Measurements from ENCODE around the gene ABCG1. TPM values are rescaled to one million over a fixed set of nuclear protein-coding genes. Genes with fewer than 3 reads are reported as not detected.

Gene ABCG1
- total RNA-seq, 1 donor from 2014 or later, result 138 TPM

- DNase-seq (ENCODE audit: low read depth) (no peak), FAIRE-seq (no peak)
- Histone ChIP-seq H3K36me3 (ENCODE audit: control insufficient read depth, insufficient read depth, low read length) (no peaks in the 10 kb centered on the region), H3K27me3 (ENCODE audit: control insufficient read depth, insufficient read depth, low read length) (no peaks in the 10 kb centered on the region), H3K4me3 (ENCODE audit: low read depth, low read length) (no peak overlapping the region)
- TF ChIP-seq, protein P1, sequence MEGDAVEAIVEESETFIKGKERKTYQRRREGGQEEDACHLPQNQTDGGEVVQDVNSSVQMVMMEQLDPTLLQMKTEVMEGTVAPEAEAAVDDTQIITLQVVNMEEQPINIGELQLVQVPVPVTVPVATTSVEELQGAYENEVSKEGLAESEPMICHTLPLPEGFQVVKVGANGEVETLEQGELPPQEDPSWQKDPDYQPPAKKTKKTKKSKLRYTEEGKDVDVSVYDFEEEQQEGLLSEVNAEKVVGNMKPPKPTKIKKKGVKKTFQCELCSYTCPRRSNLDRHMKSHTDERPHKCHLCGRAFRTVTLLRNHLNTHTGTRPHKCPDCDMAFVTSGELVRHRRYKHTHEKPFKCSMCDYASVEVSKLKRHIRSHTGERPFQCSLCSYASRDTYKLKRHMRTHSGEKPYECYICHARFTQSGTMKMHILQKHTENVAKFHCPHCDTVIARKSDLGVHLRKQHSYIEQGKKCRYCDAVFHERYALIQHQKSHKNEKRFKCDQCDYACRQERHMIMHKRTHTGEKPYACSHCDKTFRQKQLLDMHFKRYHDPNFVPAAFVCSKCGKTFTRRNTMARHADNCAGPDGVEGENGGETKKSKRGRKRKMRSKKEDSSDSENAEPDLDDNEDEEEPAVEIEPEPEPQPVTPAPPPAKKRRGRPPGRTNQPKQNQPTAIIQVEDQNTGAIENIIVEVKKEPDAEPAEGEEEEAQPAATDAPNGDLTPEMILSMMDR (IDR thresholded peaks at IDR 0.05; ENCODE audit: insufficient read depth, low read length, severe bottlenecking), result no peak
Observed at GRCh38 chr21:42251654-42252324, 32.8 kb downstream of the ABCG1 start.

- Histone ChIP-seq H3K27me3 (ENCODE audit: control insufficient read depth, insufficient read depth, low read length) (no peaks in the 10 kb centered on the region), H3K36me3 (ENCODE audit: control insufficient read depth, insufficient read depth, low read length) (no peaks in the 10 kb centered on the region), H3K4me3 (ENCODE audit: low read depth, low read length) (no peak overlapping the region)
- DNase-seq (ENCODE audit: low read depth) (no peak), FAIRE-seq (no peak)
- TF ChIP-seq, protein P1 (IDR thresholded peaks at IDR 0.05; ENCODE audit: insufficient read depth, low read length, severe bottlenecking), result no peak
Observed at GRCh38 chr21:42252325-42252654, 33.4 kb downstream of the ABCG1 start.

DNA sequence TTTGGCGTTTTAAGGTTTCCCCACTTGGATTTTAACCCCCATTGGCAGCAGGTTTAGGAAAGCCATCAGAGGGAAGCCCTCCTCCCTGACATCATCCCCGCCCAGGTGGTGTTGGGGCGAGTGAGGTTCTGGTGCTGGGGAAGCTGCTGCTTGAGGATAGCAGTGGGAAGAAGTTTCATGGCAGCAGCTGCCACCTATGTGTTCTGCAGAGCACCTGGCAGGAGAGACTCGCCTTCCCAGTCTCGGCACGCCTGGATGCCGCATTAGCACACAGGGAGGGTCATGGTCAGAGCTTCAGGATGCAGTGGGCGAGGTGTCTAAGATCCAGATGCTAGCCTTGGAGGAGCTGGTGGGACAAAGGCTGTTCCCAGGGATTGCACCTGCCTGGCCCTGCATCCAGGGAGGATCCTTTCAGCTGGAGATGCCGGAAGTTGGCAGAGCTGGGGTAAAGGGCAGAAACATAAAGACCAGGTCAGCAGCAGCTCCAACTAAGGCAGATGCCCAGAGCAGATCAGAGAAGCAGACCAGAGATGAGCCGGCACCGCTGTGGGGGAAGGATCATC, 33.9 kb downstream of the ABCG1 start:
- H3K27me3 ChIP-seq (ENCODE audit: control insufficient read depth, insufficient read depth, low read length), result no peaks in the 10 kb centered on the region
- FAIRE-seq (no peak), DNase-seq (ENCODE audit: low read depth) (no peak)
- no peaks in the 10 kb centered on the region for H3K36me3 ChIP-seq (ENCODE audit: control insufficient read depth, insufficient read depth, low read length)
- H3K4me3 ChIP-seq (ENCODE audit: low read depth, low read length), result no peak overlapping the region
- TF ChIP-seq, protein P1 (IDR thresholded peaks at IDR 0.05; ENCODE audit: insufficient read depth, low read length, severe bottlenecking), result no peak

GRCh38 chr21:42253466-42253865, 34.5 kb downstream of the ABCG1 start:
- H3K4me3 ChIP-seq (ENCODE audit: low read depth, low read length), result no peak overlapping the region
- no peaks in the 10 kb centered on the region for H3K36me3 ChIP-seq (ENCODE audit: control insufficient read depth, insufficient read depth, low read length)
- DNase-seq (ENCODE audit: low read depth) (no peak), FAIRE-seq (no peak)
- TF ChIP-seq, protein P1 (IDR thresholded peaks at IDR 0.05; ENCODE audit: insufficient read depth, low read length, severe bottlenecking), result no peak
- H3K27me3 ChIP-seq (ENCODE audit: control insufficient read depth, insufficient read depth, low read length), result no peaks in the 10 kb centered on the region

DNA sequence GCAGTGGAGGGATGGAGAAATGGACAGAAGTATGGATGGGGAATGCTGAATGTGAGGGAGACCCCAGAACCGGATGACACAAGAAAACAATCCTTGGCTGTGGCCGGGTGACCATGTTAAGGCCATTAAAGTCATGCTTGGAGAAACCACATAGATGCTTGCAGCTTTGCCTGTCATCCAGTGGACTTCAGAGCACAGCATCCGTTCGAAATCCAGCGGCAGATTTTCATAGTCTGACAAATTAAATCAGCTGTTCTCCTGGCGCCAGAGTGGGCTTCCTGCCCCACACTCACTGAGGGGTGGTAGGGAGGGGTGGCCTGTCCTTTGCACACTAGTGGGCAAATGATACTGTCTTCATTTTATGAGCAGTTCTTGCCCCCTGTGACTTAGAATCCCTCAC, 35.1 kb downstream of the ABCG1 start:
- Histone ChIP-seq H3K36me3 (ENCODE audit: control insufficient read depth, insufficient read depth, low read length) (no peaks in the 10 kb centered on the region), H3K4me3 (ENCODE audit: low read depth, low read length) (no peak overlapping the region), H3K27me3 (ENCODE audit: control insufficient read depth, insufficient read depth, low read length) (no peaks in the 10 kb centered on the region)
- TF ChIP-seq, protein P1 (IDR thresholded peaks at IDR 0.05; ENCODE audit: insufficient read depth, low read length, severe bottlenecking), result no peak
- FAIRE-seq, result no peak
- no peak for DNase-seq (ENCODE audit: low read depth)
